ENCODE results near the gene IGSF23. TPM values are rescaled to one million over a fixed set of nuclear protein-coding genes. Genes with fewer than 3 reads are reported as not detected.

The IGSF23 gene
- total RNA-seq, 1 donor from 2014 or later, result not detected

DNA sequence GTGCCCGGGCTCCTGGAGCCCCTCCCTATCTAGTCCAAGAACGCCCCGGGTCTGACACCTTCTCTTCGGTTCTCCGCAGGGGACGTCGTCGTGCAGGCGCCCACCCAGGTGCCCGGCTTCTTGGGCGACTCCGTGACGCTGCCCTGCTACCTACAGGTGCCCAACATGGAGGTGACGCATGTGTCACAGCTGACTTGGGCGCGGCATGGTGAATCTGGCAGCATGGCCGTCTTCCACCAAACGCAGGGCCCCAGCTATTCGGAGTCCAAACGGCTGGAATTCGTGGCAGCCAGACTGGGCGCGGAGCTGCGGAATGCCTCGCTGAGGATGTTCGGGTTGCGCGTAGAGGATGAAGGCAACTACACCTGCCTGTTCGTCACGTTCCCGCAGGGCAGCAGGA, 33.8 kb downstream of the IGSF23 start:
- FAIRE-seq, result no peak
- H3K36me3 ChIP-seq (ENCODE audit: control insufficient read depth, insufficient read depth, low read length), result peaks cover 25% of the 10 kb centered on the region
- TF ChIP-seq, protein P1, sequence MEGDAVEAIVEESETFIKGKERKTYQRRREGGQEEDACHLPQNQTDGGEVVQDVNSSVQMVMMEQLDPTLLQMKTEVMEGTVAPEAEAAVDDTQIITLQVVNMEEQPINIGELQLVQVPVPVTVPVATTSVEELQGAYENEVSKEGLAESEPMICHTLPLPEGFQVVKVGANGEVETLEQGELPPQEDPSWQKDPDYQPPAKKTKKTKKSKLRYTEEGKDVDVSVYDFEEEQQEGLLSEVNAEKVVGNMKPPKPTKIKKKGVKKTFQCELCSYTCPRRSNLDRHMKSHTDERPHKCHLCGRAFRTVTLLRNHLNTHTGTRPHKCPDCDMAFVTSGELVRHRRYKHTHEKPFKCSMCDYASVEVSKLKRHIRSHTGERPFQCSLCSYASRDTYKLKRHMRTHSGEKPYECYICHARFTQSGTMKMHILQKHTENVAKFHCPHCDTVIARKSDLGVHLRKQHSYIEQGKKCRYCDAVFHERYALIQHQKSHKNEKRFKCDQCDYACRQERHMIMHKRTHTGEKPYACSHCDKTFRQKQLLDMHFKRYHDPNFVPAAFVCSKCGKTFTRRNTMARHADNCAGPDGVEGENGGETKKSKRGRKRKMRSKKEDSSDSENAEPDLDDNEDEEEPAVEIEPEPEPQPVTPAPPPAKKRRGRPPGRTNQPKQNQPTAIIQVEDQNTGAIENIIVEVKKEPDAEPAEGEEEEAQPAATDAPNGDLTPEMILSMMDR (IDR thresholded peaks at IDR 0.05; ENCODE audit: insufficient read depth, low read length, severe bottlenecking), result no peak
- H3K4me3 ChIP-seq (ENCODE audit: low read depth, low read length), result no peak overlapping the region
- DNase-seq (ENCODE audit: low read depth), result no peak
- no peaks in the 10 kb centered on the region for H3K27me3 ChIP-seq (ENCODE audit: control insufficient read depth, insufficient read depth, low read length)

DNA sequence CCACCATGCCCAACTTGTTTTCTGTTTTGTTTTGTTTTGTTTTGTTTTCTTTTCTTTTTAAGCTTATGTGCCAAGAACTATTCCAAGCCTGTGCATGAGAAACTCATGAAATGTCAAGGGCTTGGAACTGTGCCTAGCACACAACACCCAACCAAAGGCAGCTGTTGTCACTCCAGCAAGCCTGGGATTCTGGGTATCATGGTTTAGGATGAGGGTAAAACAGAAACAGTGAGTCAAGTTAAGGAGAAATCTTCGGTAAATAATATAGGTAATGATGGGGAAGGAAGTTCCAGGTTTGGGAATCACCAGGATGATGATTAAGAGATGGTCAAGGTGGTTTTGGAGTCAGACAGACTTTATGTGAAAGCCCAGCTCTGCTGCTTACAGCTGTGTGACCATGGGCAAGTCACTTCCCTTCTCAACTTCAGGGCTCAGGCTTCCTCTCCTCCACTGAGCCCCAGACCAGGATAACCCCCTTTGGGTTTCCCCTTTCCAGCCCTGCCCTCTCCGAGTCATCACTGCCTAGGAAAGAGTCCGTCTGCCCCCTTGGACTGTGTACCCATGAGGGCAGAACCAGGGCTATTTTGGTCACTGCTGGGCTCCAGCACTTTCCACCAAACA, 35.4 kb downstream of the IGSF23 start:
- peaks cover 32% of the 10 kb centered on the region for H3K36me3 ChIP-seq (ENCODE audit: control insufficient read depth, insufficient read depth, low read length)

DNA sequence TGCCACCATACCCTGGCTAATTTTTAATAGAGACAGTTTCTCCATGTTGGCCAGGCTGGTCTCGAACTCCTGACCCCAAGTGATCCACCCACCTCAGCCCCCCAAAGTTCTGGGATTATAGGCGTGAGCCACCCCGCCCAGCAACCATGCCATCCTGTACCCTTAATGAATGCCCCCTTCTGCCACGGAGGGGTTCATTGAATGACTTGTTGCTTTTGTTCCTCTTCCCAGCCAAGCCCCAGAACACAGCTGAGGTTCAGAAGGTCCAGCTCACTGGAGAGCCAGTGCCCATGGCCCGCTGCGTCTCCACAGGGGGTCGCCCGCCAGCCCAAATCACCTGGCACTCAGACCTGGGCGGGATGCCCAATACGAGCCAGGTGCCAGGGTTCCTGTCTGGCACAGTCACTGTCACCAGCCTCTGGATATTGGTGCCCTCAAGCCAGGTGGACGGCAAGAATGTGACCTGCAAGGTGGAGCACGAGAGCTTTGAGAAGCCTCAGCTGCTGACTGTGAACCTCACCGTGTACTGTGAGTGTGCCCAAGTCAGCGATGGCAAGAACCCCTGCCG, 36.3 kb downstream of the IGSF23 start:
- TF ChIP-seq, protein P1 (IDR thresholded peaks at IDR 0.05; ENCODE audit: insufficient read depth, low read length, severe bottlenecking), result no peak
- Histone ChIP-seq H3K36me3 (ENCODE audit: control insufficient read depth, insufficient read depth, low read length) (peaks cover 33% of the 10 kb centered on the region), H3K4me3 (ENCODE audit: low read depth, low read length) (no peak overlapping the region), H3K27me3 (ENCODE audit: control insufficient read depth, insufficient read depth, low read length) (no peaks in the 10 kb centered on the region)
- DNase-seq (ENCODE audit: low read depth), result no peak
- FAIRE-seq, result no peak

More for the DNA sequence above, 35.4 kb downstream of the IGSF23 start:
- FAIRE-seq (peak; percentile 58), DNase-seq (ENCODE audit: low read depth) (peak; percentile 79)
- no peaks in the 10 kb centered on the region for H3K27me3 ChIP-seq (ENCODE audit: control insufficient read depth, insufficient read depth, low read length)
- TF ChIP-seq, protein P1 (IDR thresholded peaks at IDR 0.05; ENCODE audit: insufficient read depth, low read length, severe bottlenecking), result no peak
- no peak overlapping the region for H3K4me3 ChIP-seq (ENCODE audit: low read depth, low read length)

DNA sequence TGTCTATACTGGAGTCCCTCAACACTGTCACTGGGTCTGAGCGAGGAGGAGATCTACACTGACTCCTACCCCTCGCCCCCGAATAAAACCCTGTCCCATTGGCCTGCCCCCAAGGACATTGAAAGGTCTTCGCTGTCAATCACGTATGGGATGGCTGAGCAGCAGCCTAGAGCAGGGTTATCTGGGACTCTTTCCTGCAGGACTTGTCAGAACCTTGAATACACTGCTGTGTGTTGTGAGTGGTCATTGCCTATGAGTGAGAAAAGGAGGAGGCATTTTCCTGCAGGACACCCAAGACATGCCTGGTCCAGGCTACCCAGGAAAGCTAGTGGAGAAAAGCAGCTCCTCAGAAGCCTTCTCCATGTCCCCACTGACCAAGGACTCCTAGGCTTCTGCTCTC, 40.0 kb downstream of the IGSF23 start:
- Histone ChIP-seq H3K27me3 (ENCODE audit: control insufficient read depth, insufficient read depth, low read length) (no peaks in the 10 kb centered on the region), H3K4me3 (ENCODE audit: low read depth, low read length) (no peak overlapping the region), H3K36me3 (ENCODE audit: control insufficient read depth, insufficient read depth, low read length) (peaks cover 29% of the 10 kb centered on the region)
- TF ChIP-seq, protein P1 (IDR thresholded peaks at IDR 0.05; ENCODE audit: insufficient read depth, low read length, severe bottlenecking), result no peak
- FAIRE-seq (no peak), DNase-seq (ENCODE audit: low read depth) (no peak)

DNA sequence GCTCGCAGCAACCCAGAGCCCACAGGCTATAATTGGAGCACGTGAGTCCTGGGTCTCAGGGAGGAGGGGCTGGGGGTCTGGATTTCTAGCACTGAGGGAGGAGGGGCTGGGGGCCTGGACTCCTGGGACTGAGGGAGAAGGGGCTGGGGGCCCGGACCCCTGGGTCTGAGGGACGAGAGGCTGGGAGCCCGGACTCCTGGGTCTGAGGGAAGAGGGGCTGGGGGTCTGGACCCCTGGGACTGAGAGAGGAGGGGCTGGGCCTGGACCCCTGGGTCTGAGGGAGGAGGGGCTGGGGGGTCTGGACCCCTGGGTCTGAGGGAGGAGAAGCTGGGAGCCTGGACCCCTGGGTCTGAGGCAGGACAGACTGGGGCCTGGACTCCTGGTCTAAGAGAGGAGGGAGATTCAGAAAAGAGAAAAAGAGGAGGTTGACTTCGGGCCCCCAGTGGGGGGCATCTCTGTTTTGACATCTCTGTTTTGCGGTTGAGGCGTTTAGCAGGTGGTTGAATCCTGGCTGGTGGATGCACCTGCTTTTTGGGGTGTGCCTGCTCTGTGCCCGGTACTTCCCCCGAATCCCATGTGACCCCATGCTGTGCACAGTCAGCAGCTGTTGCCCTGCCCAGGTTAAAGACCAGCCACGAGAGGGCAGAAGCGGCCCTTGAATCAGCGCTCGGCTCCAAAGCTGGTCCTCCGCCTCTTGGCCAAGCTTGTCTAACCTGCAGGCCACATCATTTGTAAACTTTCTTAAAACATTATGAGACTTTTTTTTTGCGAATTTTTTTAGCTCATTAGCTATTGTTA, 40.8 kb downstream of the IGSF23 start:
- FAIRE-seq, result no peak

More for the DNA sequence above, 40.8 kb downstream of the IGSF23 start:
- H3K27me3 ChIP-seq (ENCODE audit: control insufficient read depth, insufficient read depth, low read length), result no peaks in the 10 kb centered on the region
- H3K36me3 ChIP-seq (ENCODE audit: control insufficient read depth, insufficient read depth, low read length), result peaks cover 32% of the 10 kb centered on the region
- H3K4me3 ChIP-seq (ENCODE audit: low read depth, low read length), result no peak overlapping the region
- DNase-seq (ENCODE audit: low read depth), result peak; percentile 56
- TF ChIP-seq, protein P1 (IDR thresholded peaks at IDR 0.05; ENCODE audit: insufficient read depth, low read length, severe bottlenecking), result peak; percentile 83
